Measurements from ENCODE around the gene COL19A1. TPM values are rescaled to one million over a fixed set of nuclear protein-coding genes. Genes with fewer than 3 reads are reported as not detected.

Gene COL19A1
- total and polyA plus RNA-seq, 4 donors = 0.09 to 4.4 (median 0.80) TPM; not detected in 1

DNA sequence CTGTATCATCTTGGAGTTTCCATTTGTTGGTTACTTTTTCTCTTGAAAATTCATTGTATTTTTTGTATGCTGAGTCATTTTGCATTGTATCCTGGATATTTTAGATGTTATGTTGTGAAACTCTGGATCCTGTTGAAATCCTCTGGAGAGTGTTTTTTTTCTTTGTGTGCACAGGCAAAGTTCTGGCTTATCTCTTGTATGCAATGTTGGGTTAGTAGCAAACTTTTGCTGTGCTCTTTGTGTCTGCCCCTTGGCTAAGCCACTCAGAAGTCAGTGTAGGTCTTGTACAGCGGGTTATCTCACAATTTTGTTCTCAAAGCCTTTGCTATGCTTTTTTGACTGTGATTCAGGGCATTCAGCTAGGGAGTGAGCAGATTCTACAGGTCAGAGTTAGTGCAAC is 40.5 kb upstream of the COL19A1 start:
- DNase-seq (peak in 2 of 3 donors; percentile 29 to 57), ATAC-seq (ENCODE audit: insufficient read depth, low FRiP score) (no peak)
- no peaks in the 10 kb centered on the region for H3K36me3 ChIP-seq (ENCODE audit: control insufficient read depth in 4 of 4, insufficient read depth in 4 of 4, low read length in 4 of 4)
- no peak overlapping the region for H3K9ac ChIP-seq (ENCODE audit: insufficient read depth in 1 of 2, low read length in 2 of 2)
- H3K4me3 ChIP-seq = no peak overlapping the region
- TF ChIP-seq CTCF (IDR thresholded peaks at IDR 0.05; ENCODE audit: control extremely low read depth, extremely low read depth) = no peak
- H3K27me3 ChIP-seq (ENCODE audit: control insufficient read depth in 3 of 3, insufficient read depth in 3 of 3, low read length in 2 of 3) = peaks cover 0 to 9% (median 0%) of the 10 kb centered on the region in 3 donors
- no peak overlapping the region for H3K27ac ChIP-seq (ENCODE audit: low read depth in 1 of 2, low read length in 1 of 2)
- H3K9me3 ChIP-seq (ENCODE audit: control insufficient read depth in 4 of 4, insufficient read depth in 3 of 4, low read length in 3 of 4) = no peaks in the 10 kb centered on the region
- peaks cover 0 to 19% (median 9%) of the 10 kb centered on the region in 5 donors for H3K4me1 ChIP-seq (ENCODE audit: control insufficient read depth in 5 of 5, insufficient read depth in 5 of 5, low read length in 5 of 5)
- WGBS, 2 donors = 74 to 87% methylated on average over 1 of the region's 1 CpG

DNA sequence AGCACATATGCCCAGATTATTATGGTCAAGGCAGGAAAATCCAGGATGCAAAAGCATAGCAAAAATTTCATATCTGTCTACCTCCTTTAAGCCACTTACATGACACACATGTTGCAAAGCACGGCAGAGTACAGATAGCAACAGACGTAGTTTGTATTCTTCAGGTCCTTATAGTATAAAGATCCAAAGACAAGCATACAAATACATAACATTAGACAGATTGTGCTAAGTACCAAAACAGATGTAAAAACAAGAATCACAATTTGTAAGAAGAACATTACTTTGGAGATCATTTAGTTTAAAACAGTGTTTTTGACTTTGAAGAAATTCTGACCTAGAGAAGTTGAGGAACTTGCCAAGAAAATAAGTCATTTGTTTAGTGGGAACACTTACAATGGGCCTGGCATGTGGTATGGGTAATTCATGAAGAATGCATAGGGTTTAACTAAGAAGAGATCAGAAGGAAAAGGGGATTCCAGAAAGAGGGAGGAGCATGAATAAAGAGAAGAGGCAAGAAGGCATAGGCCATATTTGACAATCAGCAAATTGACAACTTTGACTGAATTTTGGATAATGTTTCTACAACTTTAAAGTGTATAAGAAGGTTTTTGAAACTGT is 39.0 kb upstream of the COL19A1 start:
- H3K36me3 ChIP-seq (ENCODE audit: control insufficient read depth in 4 of 4, insufficient read depth in 4 of 4, low read length in 4 of 4) = no peaks in the 10 kb centered on the region
- peaks cover 0 to 9% (median 0%) of the 10 kb centered on the region in 3 donors for H3K27me3 ChIP-seq (ENCODE audit: control insufficient read depth in 3 of 3, insufficient read depth in 3 of 3, low read length in 2 of 3)
- H3K9me3 ChIP-seq (ENCODE audit: control insufficient read depth in 4 of 4, insufficient read depth in 3 of 4, low read length in 3 of 4) = no peaks in the 10 kb centered on the region
- 34 to 36% methylated on average over 2 of the region's 2 CpGs for WGBS, 2 donors
- no peak overlapping the region for H3K4me3 ChIP-seq
- no peak for ATAC-seq (ENCODE audit: insufficient read depth, low FRiP score)
- TF ChIP-seq CTCF (IDR thresholded peaks at IDR 0.05; ENCODE audit: control extremely low read depth, extremely low read depth) = no peak
- H3K27ac ChIP-seq (ENCODE audit: low read depth in 1 of 2, low read length in 1 of 2) = no peak overlapping the region
- H3K9ac ChIP-seq (ENCODE audit: insufficient read depth in 1 of 2, low read length in 2 of 2) = no peak overlapping the region
- H3K4me1 ChIP-seq (ENCODE audit: control insufficient read depth in 5 of 5, insufficient read depth in 5 of 5, low read length in 5 of 5) = peaks cover 0 to 19% (median 9%) of the 10 kb centered on the region in 5 donors
- DNase-seq = peak; percentile 29 to 92 (median 87)

DNA sequence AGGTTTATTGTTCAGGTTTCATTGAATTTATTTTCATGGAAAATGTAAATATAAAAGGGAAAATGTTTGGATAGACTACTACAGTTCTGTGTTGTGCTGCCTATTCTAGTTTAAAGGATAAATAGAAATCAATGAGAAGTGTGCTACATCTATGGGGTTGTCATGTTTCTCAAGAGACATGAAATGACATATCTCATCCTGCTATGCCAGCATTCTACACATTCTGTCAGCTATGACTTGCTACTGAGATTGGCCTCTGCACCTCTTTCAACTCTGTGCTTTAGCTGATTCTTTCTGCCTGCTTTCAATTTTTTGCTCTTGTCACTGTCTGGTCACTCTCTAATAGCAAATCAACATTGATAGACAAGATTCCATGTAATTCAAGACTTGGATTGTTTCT is 33.8 kb upstream of the COL19A1 start:
- no peak overlapping the region for H3K4me3 ChIP-seq
- ATAC-seq (ENCODE audit: insufficient read depth, low FRiP score) (no peak), DNase-seq (no peak)
- H3K27ac ChIP-seq (ENCODE audit: low read depth in 1 of 2, low read length in 1 of 2) = no peak overlapping the region
- TF ChIP-seq CTCF (IDR thresholded peaks at IDR 0.05; ENCODE audit: control extremely low read depth, extremely low read depth) = no peak
- no peaks in the 10 kb centered on the region for H3K9me3 ChIP-seq (ENCODE audit: control insufficient read depth in 4 of 4, insufficient read depth in 3 of 4, low read length in 3 of 4)
- no peaks in the 10 kb centered on the region for H3K36me3 ChIP-seq (ENCODE audit: control insufficient read depth in 4 of 4, insufficient read depth in 4 of 4, low read length in 4 of 4)
- H3K4me1 ChIP-seq (ENCODE audit: control insufficient read depth in 5 of 5, insufficient read depth in 5 of 5, low read length in 5 of 5) = peaks cover 0 to 8% (median 0%) of the 10 kb centered on the region in 5 donors
- H3K9ac ChIP-seq (ENCODE audit: insufficient read depth in 1 of 2, low read length in 2 of 2) = no peak overlapping the region
- peaks cover 0 to 16% (median 0%) of the 10 kb centered on the region in 3 donors for H3K27me3 ChIP-seq (ENCODE audit: control insufficient read depth in 3 of 3, insufficient read depth in 3 of 3, low read length in 2 of 3)
